Melanocyte of skin (primary cell): ENCODE data around the gene KCNIP4. TPM values are rescaled to one million over a fixed set of nuclear protein-coding genes. Genes with fewer than 3 reads are reported as not detected.

Experiments
- total RNA-seq, 2 donors: library from RNA; depleted of rRNA; stranded (reverse); fragments of >200 nt; gene quantifications; 2 replicates each; pipeline ENCODE4 v1.2.3, GENCODE V29; 2012

Gene KCNIP4
- total RNA-seq, result under 1 TPM in 1 of 2 donors, not detected in 1; under 0.01 TPM

DNA sequence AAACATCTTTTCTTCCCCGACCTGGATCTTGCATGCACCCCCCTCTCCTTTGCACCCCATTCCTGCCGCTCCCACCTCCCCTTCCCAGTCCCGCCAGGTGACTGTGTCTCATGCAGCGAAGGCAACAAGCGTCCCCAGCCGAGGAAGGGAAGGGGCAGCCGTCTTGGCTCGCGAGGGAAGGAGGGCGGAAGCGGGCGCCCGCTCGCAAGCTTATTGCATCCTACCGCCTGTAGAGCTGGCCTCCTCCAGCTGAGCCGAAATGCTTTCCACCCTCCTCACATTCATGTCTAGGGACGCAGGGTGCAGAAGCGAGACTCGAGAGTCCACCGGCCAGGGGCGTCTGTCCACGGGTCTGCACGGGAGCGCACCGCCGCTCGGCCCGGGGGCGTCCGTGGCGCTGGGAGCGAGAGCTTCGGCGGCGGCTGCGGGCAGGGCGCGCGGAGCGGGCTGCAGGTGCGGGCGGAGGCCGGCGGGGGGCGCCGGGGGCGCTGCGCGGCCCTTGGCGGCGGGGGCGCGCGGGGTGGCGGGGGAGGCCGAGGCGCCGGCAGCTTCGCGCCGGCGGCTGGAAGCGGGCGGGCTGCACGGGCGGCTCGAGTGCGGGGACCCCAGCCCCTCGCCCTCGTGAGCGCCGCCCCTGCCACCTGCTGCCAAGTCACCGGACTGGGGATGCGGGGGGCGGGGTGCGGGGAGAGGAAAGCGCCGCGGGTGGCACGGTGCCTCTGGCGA, at the start of gene KCNIP4:
Gene KCNIP4, minus strand, starts transcription at position 426 of the 726 bp plus-strand sequence.

DNA sequence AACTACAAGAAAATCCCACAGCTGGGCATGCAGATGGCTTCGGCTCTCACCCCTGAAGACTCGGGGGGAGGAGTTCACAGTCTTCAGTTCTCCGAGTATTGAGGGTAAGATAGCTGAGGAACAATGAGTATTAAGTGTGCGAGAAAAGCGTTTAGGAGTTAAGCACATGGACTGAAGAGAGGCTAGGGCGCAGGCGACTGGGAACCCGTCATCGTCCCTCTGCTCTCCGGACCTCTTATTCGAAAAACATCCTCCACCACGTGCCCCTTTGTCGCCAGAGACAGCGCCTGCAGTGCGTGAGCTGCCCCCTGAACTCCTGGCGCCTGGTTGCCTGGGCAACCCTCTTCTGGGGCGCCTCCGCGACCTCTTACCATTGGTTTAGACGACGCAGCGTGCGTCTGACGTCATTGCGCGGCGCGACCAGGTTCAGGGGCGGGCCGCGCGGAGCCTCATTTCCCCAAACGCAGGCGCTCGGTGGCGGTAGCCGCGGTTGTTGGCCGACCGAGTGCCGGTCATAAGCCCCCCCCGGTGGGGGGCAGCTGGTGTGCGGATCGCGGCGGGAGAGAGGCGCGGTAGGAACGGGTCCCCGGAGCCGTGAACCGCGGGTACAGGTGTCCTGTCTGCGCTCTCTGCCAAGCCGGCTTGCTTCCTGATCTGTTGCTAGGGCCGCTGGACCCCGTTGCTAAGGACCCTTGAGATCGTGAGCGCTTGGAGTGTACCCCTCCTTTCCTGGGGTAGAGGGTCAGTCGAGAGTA, 1248.4 kb downstream of the KCNIP4 start, which contains the start of gene PACRGL:
Gene PACRGL, plus strand, starts transcription at position 452 of the 755 bp plus-strand sequence. CDS start 4,024 bp downstream, outside the sequence.

